T-helper 2 cell (primary cell): ENCODE results near the gene NUTF2.

Experiments used
- DNase-seq, 5 experiments: peaks; one replicate each; pipeline versions ENCODE4 v3.0.0 to v3.0.0-alpha.2; 2012 to 2022

NUTF2 gene

DNA sequence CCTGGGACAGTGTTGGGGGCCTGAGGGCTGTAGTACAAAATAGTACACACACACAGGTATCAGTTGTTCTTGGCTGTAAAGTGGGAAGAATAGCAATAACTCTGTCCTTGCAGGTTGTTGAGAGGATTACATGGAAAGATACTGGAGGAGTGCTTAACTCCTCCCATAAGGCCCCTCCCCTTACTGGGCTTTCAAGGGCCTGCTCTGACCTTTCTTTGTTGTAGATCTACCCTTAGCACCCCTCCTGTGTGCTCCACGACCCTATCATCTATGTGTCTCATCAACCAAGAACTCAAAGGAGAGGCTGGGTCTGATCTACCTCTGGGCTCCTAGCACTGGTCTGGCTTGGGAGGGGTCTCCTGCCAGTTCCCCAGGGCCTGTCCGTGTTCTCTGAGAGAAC is 17.9 kb downstream of the NUTF2 start:
- no peak for DNase-seq

GRCh38 chr16:67865318-67865717 is 18.6 kb downstream of the NUTF2 start:
- DNase-seq: peak in 1 of 5 experiments; percentile 33

DNA sequence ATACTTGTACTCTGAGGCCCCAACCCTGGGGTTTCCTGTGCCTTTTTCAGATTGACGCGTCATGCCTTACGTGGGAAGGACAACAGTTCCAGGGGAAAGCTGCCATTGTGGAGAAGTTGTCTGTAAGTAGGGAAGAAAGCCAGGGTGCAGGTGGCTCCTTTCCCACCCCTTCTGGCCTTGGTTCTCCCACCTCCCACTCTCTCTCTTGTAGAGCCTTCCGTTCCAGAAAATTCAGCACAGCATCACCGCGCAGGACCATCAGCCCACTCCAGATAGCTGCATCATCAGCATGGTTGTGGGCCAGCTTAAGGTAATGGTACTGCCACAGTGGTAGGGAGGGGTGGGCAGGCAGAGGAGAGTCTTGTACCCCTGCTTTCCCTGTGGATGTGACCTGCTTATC is 21.6 kb downstream of the NUTF2 start:
- DNase-seq: no peak

GRCh38 chr16:67869653-67870052 is 22.9 kb downstream of the NUTF2 start:
- DNase-seq: no peak

DNA sequence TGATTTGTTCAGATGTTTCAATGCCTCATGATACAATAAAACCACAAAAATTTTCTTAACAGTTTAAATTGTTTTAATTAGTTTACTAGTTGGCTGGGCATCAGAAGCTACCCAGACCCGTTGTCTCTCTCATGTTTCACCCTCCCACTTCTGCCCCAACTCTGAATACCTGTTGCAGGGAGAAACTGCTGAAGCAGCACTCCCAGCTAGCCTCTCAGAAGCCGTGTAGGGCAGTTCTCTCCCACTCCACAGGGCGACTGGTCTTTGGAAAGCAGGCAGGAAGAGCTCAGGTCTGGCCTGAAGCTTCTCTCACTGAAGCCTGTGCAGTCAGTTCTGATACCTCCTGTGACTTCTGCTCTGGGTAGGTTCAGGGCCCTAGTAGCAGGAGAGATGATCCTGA is 24.5 kb downstream of the NUTF2 start:
- no peak for DNase-seq

- DNase-seq: no peak
Observed at GRCh38 chr16:67872131-67872630, 25.4 kb downstream of the NUTF2 start.

- peak; percentile 75 to 90 (median 78) for DNase-seq
Observed at GRCh38 chr16:67872631-67873434, 26.1 kb downstream of the NUTF2 start, which contains the start of gene EDC4. EDC4 (plus strand) TSS chr16:67873052; CDS start chr16:67873262, 210 bp downstream.

- DNase-seq: no peak
Observed at GRCh38 chr16:67873435-67874370, 27.0 kb downstream of the NUTF2 start.

GRCh38 chr16:67874372-67874771 is 27.6 kb downstream of the NUTF2 start:
- no peak for DNase-seq

GRCh38 chr16:67877064-67877463 is 30.3 kb downstream of the NUTF2 start:
- DNase-seq: no peak

DNA sequence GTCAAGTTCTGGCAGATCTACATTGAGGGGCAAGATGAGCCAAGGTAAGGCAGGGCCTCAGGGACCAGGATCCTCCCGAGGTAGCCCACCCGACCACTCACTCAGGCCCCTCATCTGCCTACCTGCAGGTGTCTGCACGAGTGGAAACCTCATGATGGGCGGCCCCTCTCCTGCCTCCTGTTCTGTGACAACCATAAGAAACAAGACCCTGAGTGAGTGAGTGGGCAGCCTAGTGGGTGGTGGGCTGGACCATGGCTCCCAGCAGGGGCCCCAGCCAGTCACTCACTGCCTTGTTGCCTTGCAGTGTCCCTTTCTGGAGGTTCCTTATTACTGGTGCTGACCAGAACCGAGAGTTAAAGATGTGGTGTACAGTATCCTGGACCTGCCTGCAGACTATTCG is 31.5 kb downstream of the NUTF2 start:
- no peak for DNase-seq

- DNase-seq: no peak
Observed at GRCh38 chr16:67878846-67879245, 32.1 kb downstream of the NUTF2 start.

DNA sequence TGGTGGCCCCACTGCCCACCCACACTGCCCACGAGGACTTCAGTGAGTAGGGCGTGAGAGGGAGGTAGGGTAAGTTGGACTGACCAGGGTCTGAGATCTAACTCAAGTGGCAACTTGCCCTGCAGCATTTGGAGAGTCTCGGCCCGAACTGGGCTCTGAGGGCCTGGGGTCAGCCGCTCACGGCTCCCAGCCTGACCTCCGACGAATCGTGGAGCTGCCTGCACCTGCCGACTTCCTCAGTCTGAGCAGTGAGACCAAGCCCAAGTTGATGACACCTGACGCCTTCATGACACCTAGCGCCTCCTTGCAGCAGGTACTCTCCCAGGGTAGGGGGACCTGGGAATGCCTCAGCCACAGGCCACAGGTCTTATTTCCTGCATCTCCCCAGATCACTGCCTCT is 32.7 kb downstream of the NUTF2 start:
- DNase-seq: no peak

DNA sequence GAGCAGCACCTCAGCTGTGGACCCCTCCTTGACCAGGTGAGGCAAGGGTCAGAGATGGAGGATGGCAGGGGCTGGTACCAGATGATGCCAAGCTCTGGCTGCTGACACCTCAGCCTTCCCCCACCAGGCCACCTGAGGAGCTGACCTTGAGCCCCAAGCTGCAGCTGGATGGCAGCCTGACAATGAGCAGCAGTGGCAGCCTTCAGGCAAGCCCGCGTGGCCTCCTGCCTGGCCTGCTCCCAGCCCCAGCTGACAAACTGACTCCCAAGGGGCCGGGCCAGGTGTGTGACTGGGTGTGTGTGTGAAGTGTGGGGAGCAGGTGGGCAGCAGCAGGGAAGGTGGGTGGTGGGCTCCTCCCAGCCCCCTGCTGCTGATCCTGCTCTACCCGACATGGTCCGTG is 33.2 kb downstream of the NUTF2 start:
- DNase-seq: no peak

DNA sequence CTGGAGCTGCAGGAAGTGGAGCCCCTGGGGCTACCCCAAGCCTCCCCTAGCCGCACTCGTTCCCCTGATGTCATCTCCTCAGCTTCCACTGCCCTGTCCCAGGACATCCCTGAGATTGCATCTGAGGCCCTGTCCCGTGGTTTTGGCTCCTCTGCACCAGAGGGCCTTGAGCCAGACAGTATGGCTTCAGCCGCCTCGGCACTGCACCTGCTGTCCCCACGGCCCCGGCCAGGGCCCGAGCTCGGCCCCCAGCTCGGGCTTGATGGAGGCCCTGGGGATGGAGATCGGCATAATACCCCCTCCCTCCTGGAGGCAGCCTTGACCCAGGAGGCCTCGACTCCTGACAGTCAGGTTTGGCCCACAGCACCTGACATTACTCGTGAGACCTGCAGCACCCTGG is 33.9 kb downstream of the NUTF2 start:
- DNase-seq: no peak

GRCh38 chr16:67881621-67882161 is 35.0 kb downstream of the NUTF2 start:
- DNase-seq: no peak

DNA sequence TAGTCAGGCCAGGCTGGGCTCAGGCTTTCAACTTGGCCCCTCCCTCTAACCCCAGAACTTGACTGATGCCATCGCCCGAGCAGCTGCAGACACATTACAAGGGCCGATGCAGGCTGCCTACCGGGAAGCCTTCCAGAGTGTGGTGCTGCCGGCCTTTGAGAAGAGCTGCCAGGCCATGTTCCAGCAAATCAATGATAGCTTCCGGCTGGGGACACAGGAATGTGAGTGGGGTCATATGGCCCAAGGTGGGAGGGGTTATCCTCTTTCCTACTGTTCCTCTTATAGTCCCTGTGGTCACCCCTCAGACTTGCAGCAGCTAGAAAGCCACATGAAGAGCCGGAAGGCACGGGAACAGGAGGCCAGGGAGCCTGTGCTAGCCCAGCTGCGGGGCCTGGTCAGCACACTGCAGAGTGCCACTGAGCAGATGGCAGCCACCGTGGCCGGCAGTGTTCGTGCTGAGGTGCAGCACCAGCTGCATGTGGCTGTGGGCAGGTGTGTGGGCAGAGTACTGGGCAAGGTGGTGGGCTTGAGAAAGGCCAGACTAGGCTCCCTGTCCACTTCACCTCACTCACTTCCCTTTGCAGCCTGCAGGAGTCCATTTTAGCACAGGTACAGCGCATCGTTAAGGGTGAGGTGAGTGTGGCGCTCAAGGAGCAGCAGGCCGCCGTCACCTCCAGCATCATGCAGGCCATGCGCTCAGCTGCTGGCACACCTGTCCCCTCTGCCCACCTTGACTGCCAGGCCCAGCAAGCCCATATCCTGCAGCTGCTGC is 35.8 kb downstream of the NUTF2 start:
- no peak for DNase-seq

DNA sequence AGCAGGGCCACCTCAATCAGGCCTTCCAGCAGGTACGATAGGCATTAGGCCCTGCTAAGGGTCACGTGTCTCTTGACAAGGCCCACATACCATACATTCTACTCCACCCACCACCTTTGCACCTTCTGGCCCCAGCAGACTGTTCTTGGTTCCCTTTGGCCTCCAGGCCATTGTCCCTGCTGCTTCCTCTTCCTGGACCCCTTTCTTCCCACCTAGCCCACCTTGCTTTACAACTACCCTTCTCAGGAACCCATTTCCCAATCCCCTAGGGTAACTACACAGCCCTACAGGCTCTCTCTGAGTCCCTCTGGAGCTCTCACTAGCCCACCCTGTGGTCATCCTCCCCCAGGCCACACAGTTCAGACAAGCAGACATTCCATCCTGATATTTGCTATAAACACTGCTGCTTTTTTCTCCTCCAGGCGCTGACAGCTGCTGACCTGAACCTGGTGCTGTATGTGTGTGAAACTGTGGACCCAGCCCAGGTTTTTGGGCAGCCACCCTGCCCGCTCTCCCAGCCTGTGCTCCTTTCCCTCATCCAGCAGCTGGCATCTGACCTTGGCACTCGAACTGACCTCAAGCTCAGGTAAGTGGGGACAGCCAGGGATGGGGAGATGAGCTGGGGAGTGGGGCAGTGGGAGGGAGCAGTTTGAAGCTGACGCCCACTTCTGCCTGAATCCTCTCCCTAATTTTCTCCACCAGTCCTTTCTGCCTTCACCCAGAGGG is 36.6 kb downstream of the NUTF2 start:
- no peak for DNase-seq

- peak; percentile 51 to 67 (median 57) for DNase-seq
Observed at GRCh38 chr16:67883872-67884261, 37.1 kb downstream of the NUTF2 start.

GRCh38 chr16:67884684-67885083 is 38.0 kb downstream of the NUTF2 start, which contains the start of gene NRN1L:
NRN1L (plus strand) TSS chr16:67884885; CDS start chr16:67884904, 19 bp downstream.
- no peak for DNase-seq

DNA sequence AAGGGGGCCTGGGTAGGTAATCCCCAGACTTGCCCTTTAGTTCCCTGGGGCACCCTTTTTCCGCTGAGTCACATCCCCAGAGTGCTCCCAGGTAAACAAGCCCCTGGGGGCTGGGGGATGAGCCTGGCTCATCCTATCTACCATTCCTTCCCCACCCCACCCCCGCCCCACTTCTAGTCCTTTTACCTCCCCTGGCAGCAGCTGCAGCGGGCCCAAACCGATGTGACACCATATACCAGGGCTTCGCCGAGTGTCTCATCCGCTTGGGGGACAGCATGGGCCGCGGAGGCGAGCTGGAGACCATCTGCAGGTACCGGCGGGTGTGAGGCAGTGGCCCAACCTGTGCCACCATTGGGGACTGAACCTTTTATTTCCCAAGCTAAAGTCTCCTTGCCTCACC is 38.8 kb downstream of the NUTF2 start:
- DNase-seq: no peak

GRCh38 chr16:67885976-67886375 is 39.2 kb downstream of the NUTF2 start:
- DNase-seq: no peak
